Smooth muscle cell (in vitro differentiated cells): ENCODE measurements around the gene INSYN2B. TPM values are rescaled to one million over a fixed set of nuclear protein-coding genes. Genes with fewer than 3 reads are reported as not detected.

Source experiments
- DNase-seq: peaks from one replicate; lab custom pipeline; 2025; ENCODE audit not compliant: unreplicated experiment; lab: John Stamatoyannopoulos, UW
- H2AFZ ChIP-seq: fragments of 200-600 bp; sonication (generic); 2 replicates; pipeline ENCODE4 v1.6.0; 2016; ENCODE audit warnings: antibody characterized with exemption, low read depth, mild to moderate bottlenecking
- H3F3A ChIP-seq: fragments of 200-600 bp; sonication (generic); 2 replicates; pipeline ENCODE4 v1.6.0; 2017; ENCODE audit warnings: antibody characterized with exemption, low read depth
- H3K27ac ChIP-seq: fragments of 200-600 bp; sonication (generic); 2 replicates; pipeline ENCODE4 v1.5.1; 2016; ENCODE audit warnings: low read depth, mild to moderate bottlenecking
- H3K27me3 ChIP-seq: fragments of 200-600 bp; sonication (generic); 2 replicates; pipeline ENCODE4 v1.6.1; 2016; ENCODE audit warnings: low read depth, mild to moderate bottlenecking
- H3K36me3 ChIP-seq: fragments of 200-600 bp; sonication (generic); 2 replicates; pipeline ENCODE4 v1.5.1; 2016; ENCODE audit warnings: low read depth
- H3K4me1 ChIP-seq: fragments of 200-600 bp; sonication (generic); 2 replicates; pipeline ENCODE4 v1.5.1; 2016; ENCODE audit warnings: low read depth
- H3K4me2 ChIP-seq: fragments of 200-600 bp; sonication (generic); 2 replicates; pipeline ENCODE4 v1.6.0; 2016; ENCODE audit warnings: mild to moderate bottlenecking
- H3K4me3 ChIP-seq: fragments of 200-600 bp; sonication (generic); 2 replicates; pipeline ENCODE4 v1.5.1; 2016; ENCODE audit warnings: mild to moderate bottlenecking
- H3K79me2 ChIP-seq: fragments of 200-600 bp; sonication (generic); 2 replicates; pipeline ENCODE4 v1.6.0; 2016; ENCODE audit warnings: low read depth, mild to moderate bottlenecking
- H3K9ac ChIP-seq: fragments of 200-600 bp; sonication (generic); 2 replicates; pipeline ENCODE4 v1.6.0; 2016; ENCODE audit warnings: low read depth
- H3K9me3 ChIP-seq: fragments of 200-600 bp; sonication (generic); replicated peaks from 2 replicates; pipeline ENCODE4 v1.5.1; 2016; ENCODE audit warnings: low read depth
- H4K20me1 ChIP-seq: fragments of 200-600 bp; sonication (generic); 2 replicates; pipeline ENCODE4 v1.6.0; 2016; ENCODE audit warnings: low read depth
- CTCF ChIP-seq: fragments of 200-600 bp; sonication (generic); IDR thresholded peaks from 2 replicates; pipeline ENCODE4 v1.5.1; 2017; ENCODE audit warnings: borderline replicate concordance, mild to moderate bottlenecking, antibody characterized with exemption; ENCODE audit not compliant: insufficient read depth, poor library complexity, severe bottlenecking
- WGBS: methylation state at CpG from one replicate; pipeline ENCODE4 v1.1.7; 2016; ENCODE audit warnings: low lambda C conversion rate; 5-methylcytosine and 5-hydroxymethylcytosine counted together
- polyA plus RNA-seq: library from polyadenylated mRNA; unstranded; fragments of >200 nt; fragmentation: Nextera tagmentation; extraction: Ambion mirVana; gene quantifications from 2 replicates; pipeline ENCODE4 v1.2.1, GENCODE V29; 2016
- total RNA-seq: library from RNA; depleted of rRNA; stranded (reverse); fragments of >200 nt; gene quantifications from 2 replicates; pipeline ENCODE4 v1.2.3, GENCODE V29; 2014

The INSYN2B gene
- total and polyA plus RNA-seq, 2 experiments from 2014 or later, result 2.7 to 13.8 TPM

- DNase-seq, result no peak
- no peak overlapping the region for H3K4me3 ChIP-seq
- no peaks in the 10 kb centered on the region for H3K36me3 ChIP-seq
- WGBS, result 88% methylated on average over 3 of the region's 3 CpGs
- H3K27me3 ChIP-seq, result no peaks in the 10 kb centered on the region
- H4K20me1 ChIP-seq, result no peaks in the 10 kb centered on the region
- TF ChIP-seq CTCF, result no peak
- H2AFZ ChIP-seq, result no peak overlapping the region
- H3K9ac ChIP-seq, result no peak overlapping the region
- H3K9me3 ChIP-seq, result no peaks in the 10 kb centered on the region
- H3K79me2 ChIP-seq, result no peaks in the 10 kb centered on the region
- H3K27ac ChIP-seq, result no peak overlapping the region
- no peaks in the 10 kb centered on the region for H3K4me1 ChIP-seq
- no peaks in the 10 kb centered on the region for H3F3A ChIP-seq
- no peak overlapping the region for H3K4me2 ChIP-seq
These were observed 152.5 kb downstream of the INSYN2B start for GRCh38 chr5:169827769-169828168.

- Histone ChIP-seq H3K9me3 (no peaks in the 10 kb centered on the region), H3K4me1 (no peaks in the 10 kb centered on the region), H3K9ac (no peak overlapping the region), H3K79me2 (no peaks in the 10 kb centered on the region), H3K27ac (no peak overlapping the region), H3K27me3 (no peaks in the 10 kb centered on the region), H3K4me3 (no peak overlapping the region), H3F3A (no peaks in the 10 kb centered on the region), H4K20me1 (no peaks in the 10 kb centered on the region), H2AFZ (no peak overlapping the region), H3K36me3 (no peaks in the 10 kb centered on the region), H3K4me2 (no peak overlapping the region)
- WGBS, result 59% methylated on average over 5 of the region's 5 CpGs
- DNase-seq, result no peak
- TF ChIP-seq CTCF, result no peak
These were observed 153.7 kb downstream of the INSYN2B start for GRCh38 chr5:169826618-169827017.

- no peaks in the 10 kb centered on the region for H3K27me3 ChIP-seq
- no peaks in the 10 kb centered on the region for H3F3A ChIP-seq
- no peak overlapping the region for H3K9ac ChIP-seq
- 86% methylated on average over 2 of the region's 2 CpGs for WGBS
- TF ChIP-seq CTCF, result no peak
- no peak overlapping the region for H2AFZ ChIP-seq
- no peak overlapping the region for H3K27ac ChIP-seq
- H3K4me2 ChIP-seq, result no peak overlapping the region
- no peaks in the 10 kb centered on the region for H3K9me3 ChIP-seq
- H3K36me3 ChIP-seq, result no peaks in the 10 kb centered on the region
- no peaks in the 10 kb centered on the region for H3K4me1 ChIP-seq
- H3K4me3 ChIP-seq, result no peak overlapping the region
- no peaks in the 10 kb centered on the region for H3K79me2 ChIP-seq
- H4K20me1 ChIP-seq, result no peaks in the 10 kb centered on the region
- no peak for DNase-seq
These were observed 163.3 kb downstream of the INSYN2B start for GRCh38 chr5:169817031-169817430.

- TF ChIP-seq CTCF, result no peak
- H3K79me2 ChIP-seq, result no peaks in the 10 kb centered on the region
- peaks cover 3% of the 10 kb centered on the region for H3K4me1 ChIP-seq
- WGBS, result 85% methylated on average over 1 of the region's 1 CpG
- no peak for DNase-seq
- H3K4me3 ChIP-seq, result no peak overlapping the region
- no peak overlapping the region for H3K9ac ChIP-seq
- no peak overlapping the region for H3K4me2 ChIP-seq
- H2AFZ ChIP-seq, result no peak overlapping the region
- no peaks in the 10 kb centered on the region for H4K20me1 ChIP-seq
- no peak overlapping the region for H3K27ac ChIP-seq
- H3K36me3 ChIP-seq, result no peaks in the 10 kb centered on the region
- no peaks in the 10 kb centered on the region for H3F3A ChIP-seq
- peaks cover 3% of the 10 kb centered on the region for H3K27me3 ChIP-seq
- H3K9me3 ChIP-seq, result no peaks in the 10 kb centered on the region
These were observed 165.8 kb downstream of the INSYN2B start for GRCh38 chr5:169814522-169814921.
